CD4-positive, alpha-beta memory T cell (primary cell): Measurements from ENCODE around the gene CDC20. TPM values are rescaled to one million over a fixed set of nuclear protein-coding genes. Genes with fewer than 3 reads are reported as not detected.

ENCODE experiments used
- CTCF ChIA-PET: fragments of 350-600 bp; sonication (Branson Sonifier 250); formaldehyde crosslinking; loops from one replicate; lab custom pipeline; 2021; ENCODE audit warnings: inconsistent platforms; ENCODE audit not compliant: partially characterized antibody; lab: Charles Lee
- POLR2A ChIA-PET: fragments of 350-600 bp; sonication (Branson Sonifier 250); formaldehyde crosslinking; loops from one replicate; lab custom pipeline; 2021; ENCODE audit not compliant: partially characterized antibody; lab: Charles Lee
- DNase-seq, 5 donors: peaks; one replicate each; pipeline versions ENCODE4 v3.0.0 to v3.0.0-alpha.2; 2020 to 2022; ENCODE audit warnings: mixed read lengths in 1 of 5
- H3K27ac ChIP-seq: one replicate; pipeline ENCODE4 v1.7.0; 2013; ENCODE audit warnings: low read depth, low read length
- H3K27me3 ChIP-seq: 2 replicates; pipeline ENCODE4 v1.7.0; 2013; ENCODE audit warnings: mild to moderate bottlenecking, low read length, moderate library complexity; ENCODE audit not compliant: insufficient read depth
- H3K36me3 ChIP-seq: 2 replicates; pipeline ENCODE4 v1.7.0; 2013; ENCODE audit warnings: mild to moderate bottlenecking, low read length, moderate library complexity; ENCODE audit not compliant: insufficient read depth
- H3K4me1 ChIP-seq: 2 replicates; pipeline ENCODE4 v1.7.0; 2013; ENCODE audit warnings: mild to moderate bottlenecking, low read length, moderate library complexity; ENCODE audit not compliant: insufficient read depth
- H3K4me3 ChIP-seq, 2 donors: one replicate each; pipeline ENCODE4 v1.7.0; 2013; ENCODE audit warnings: low read length in 2 of 2, mild to moderate bottlenecking in 1 of 2
- H3K9me3 ChIP-seq, 2 donors: one replicate each; pipeline ENCODE4 v1.7.0; 2013; ENCODE audit warnings: low read length in 2 of 2, control low read depth in 1 of 2; ENCODE audit not compliant: control insufficient read depth in 1 of 2
- H3K27ac Mint-ChIP-seq, 7 donors: one replicate each; pipeline ENCODE4 v1.8.0; 2020 to 2021; ENCODE audit warnings: mixed read lengths in 7 of 7, mild to moderate bottlenecking in 6 of 7, inconsistent platforms in 3 of 7, moderate library complexity in 3 of 7
- H3K27me3 Mint-ChIP-seq, 2 donors: one replicate each; pipeline ENCODE4 v1.8.0; 2020 to 2021; ENCODE audit warnings: mixed read lengths in 2 of 2
- H3K36me3 Mint-ChIP-seq, 2 donors: one replicate each; pipeline ENCODE4 v1.8.0; 2020 to 2021; ENCODE audit warnings: mixed read lengths in 2 of 2, inconsistent platforms in 1 of 2, mild to moderate bottlenecking in 1 of 2
- H3K4me1 Mint-ChIP-seq, 4 donors: one replicate each; pipeline ENCODE4 v1.8.0; 2020 to 2021; ENCODE audit warnings: mixed read lengths in 4 of 4, mild to moderate bottlenecking in 1 of 4
- H3K4me3 Mint-ChIP-seq, 8 donors: one replicate each; pipeline ENCODE4 v1.8.0; 2020 to 2021; ENCODE audit warnings: mixed read lengths in 8 of 8, mild to moderate bottlenecking in 7 of 8, moderate library complexity in 6 of 8, inconsistent platforms in 3 of 8
- H3K9me3 Mint-ChIP-seq, 8 donors: one replicate each; pipeline ENCODE4 v1.8.0; 2020 to 2021; ENCODE audit warnings: mixed read lengths in 8 of 8, mild to moderate bottlenecking in 5 of 8, inconsistent platforms in 3 of 8, moderate library complexity in 1 of 8
- intact Hi-C: fragments of 100-400 bp; cut with micrococcal nuclease; formaldehyde crosslinking; loops from one replicate; pipeline ENCODE4 v1.15.1; 2023
- microRNA-seq: library from miRNA; unstranded; fragments of <30 nt; microRNA quantifications from one replicate; pipeline ENCODE4 v1.2.0, GENCODE V29; 2021; ENCODE audit warnings: borderline replicate concordance, borderline number of aligned reads, borderline microRNAs expressed, mixed read lengths
- polyA plus RNA-seq, 2 donors: library from polyadenylated mRNA; unstranded; fragments of 300-500 nt; fragmentation: Illumina TruSeq; gene quantifications; one replicate each; pipeline ENCODE4 v1.2.3, GENCODE V29; 2021
- total RNA-seq, 2 experiments: library from RNA; stranded (reverse); gene quantifications; one replicate each; pipeline ENCODE4 v1.2.3, GENCODE V29; 2021

CDC20 gene
- total and polyA plus RNA-seq, 4 experiments from 2014 or later, result 0.14 to 0.32 TPM; not detected in 2

GRCh38 chr1:43402089-43402865, 43.5 kb downstream of the CDC20 start:
- DNase-seq, result no peak
- ChIA-PET CTCF (no interaction called here), POLR2A (no interaction called here)
- Mint-ChIP-seq H3K27me3 (no peaks in the 10 kb centered on the region), H3K9me3 (no peaks in the 10 kb centered on the region), H3K27ac (peak overlapping the region in 1 of 7 donors; percentile 20), H3K36me3 (peaks cover 39 to 52% of the 10 kb centered on the region in 2 donors), H3K4me3 (no peak overlapping the region), H3K4me1 (peaks cover 6 to 25% (median 12%) of the 10 kb centered on the region in 4 donors)
- Histone ChIP-seq H3K27ac (no peak overlapping the region), H3K36me3 (peaks cover 35% of the 10 kb centered on the region), H3K4me1 (no peaks in the 10 kb centered on the region), H3K27me3 (no peaks in the 10 kb centered on the region), H3K9me3 (no peaks in the 10 kb centered on the region), H3K4me3 (no peak overlapping the region)
- intact Hi-C loops, result no loop called here

DNA sequence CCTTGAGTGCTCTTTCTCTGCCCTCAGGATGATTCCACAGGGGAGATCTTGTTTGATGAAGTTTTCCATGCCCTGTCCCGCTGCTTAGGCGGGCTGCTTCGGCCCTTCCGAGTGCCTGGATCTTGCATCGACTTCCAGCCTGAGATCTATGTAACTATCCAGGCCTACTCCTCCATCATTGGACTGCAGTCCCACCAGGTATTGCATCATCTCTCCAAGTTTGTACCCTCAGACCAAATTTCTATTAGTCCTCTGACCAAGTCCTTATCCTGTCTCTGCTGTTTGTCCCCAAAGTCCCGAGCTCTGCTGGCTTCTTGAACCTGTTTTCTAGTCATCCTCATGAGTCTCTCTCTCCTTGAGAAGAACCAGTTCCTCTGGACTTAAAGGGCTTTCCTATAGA, 45.6 kb downstream of the CDC20 start:
- Histone ChIP-seq H3K4me1 (no peaks in the 10 kb centered on the region), H3K27ac (no peak overlapping the region), H3K36me3 (peaks cover 48% of the 10 kb centered on the region), H3K4me3 (no peak overlapping the region), H3K9me3 (no peaks in the 10 kb centered on the region), H3K27me3 (no peaks in the 10 kb centered on the region)
- CTCF ChIA-PET, result no interaction called here
- peaks cover 0 to 15% (median 7%) of the 10 kb centered on the region in 4 donors for H3K4me1 Mint-ChIP-seq
- no peak overlapping the region for H3K4me3 Mint-ChIP-seq
- POLR2A ChIA-PET, result no interaction called here
- DNase-seq, result no peak
- H3K36me3 Mint-ChIP-seq, result peaks cover 48 to 52% of the 10 kb centered on the region in 2 donors
- intact Hi-C loops, result no loop called here
- no peaks in the 10 kb centered on the region for H3K27me3 Mint-ChIP-seq
- no peaks in the 10 kb centered on the region for H3K9me3 Mint-ChIP-seq
- peak overlapping the region in 1 of 7 donors; percentile 67 for H3K27ac Mint-ChIP-seq

GRCh38 chr1:43405219-43405875, 46.6 kb downstream of the CDC20 start:
- H3K36me3 ChIP-seq, result peaks cover 49% of the 10 kb centered on the region
- CTCF ChIA-PET, result interaction anchor here (1.4 kb wide), 1 partner anchor 179 kb away, joined by 4 read pairs; no protein-coding TSS in a partner anchor

GRCh38 chr1:43405876-43406234, 47.1 kb downstream of the CDC20 start:
- Mint-ChIP-seq H3K27ac (no peak overlapping the region), H3K4me3 (no peak overlapping the region), H3K27me3 (no peaks in the 10 kb centered on the region), H3K9me3 (no peaks in the 10 kb centered on the region), H3K36me3 (peaks cover 56 to 63% of the 10 kb centered on the region in 2 donors), H3K4me1 (peaks cover 0 to 13% (median 6%) of the 10 kb centered on the region in 4 donors)
- ChIA-PET CTCF (interaction anchor here (1.2 to 1.4 kb wide), 2 partner anchors 9 to 179 kb away, joined by 3 to 4 read pairs; no protein-coding TSS in a partner anchor), POLR2A (no interaction called here)
- H3K27me3 ChIP-seq, result no peaks in the 10 kb centered on the region
- DNase-seq, result no peak
- no peaks in the 10 kb centered on the region for H3K9me3 ChIP-seq
- no peak overlapping the region for H3K4me3 ChIP-seq
- H3K27ac ChIP-seq, result no peak overlapping the region
- H3K36me3 ChIP-seq, result peaks cover 49% of the 10 kb centered on the region
- no peaks in the 10 kb centered on the region for H3K4me1 ChIP-seq
- intact Hi-C loops, result no loop called here

More at GRCh38 chr1:43405219-43405875, 46.6 kb downstream of the CDC20 start:
- Histone ChIP-seq H3K4me1 (no peaks in the 10 kb centered on the region), H3K9me3 (no peaks in the 10 kb centered on the region), H3K27ac (no peak overlapping the region), H3K4me3 (no peak overlapping the region), H3K27me3 (no peaks in the 10 kb centered on the region)
- H3K36me3 Mint-ChIP-seq, result peaks cover 56 to 59% of the 10 kb centered on the region in 2 donors
- H3K27me3 Mint-ChIP-seq, result no peaks in the 10 kb centered on the region
- no peak overlapping the region for H3K4me3 Mint-ChIP-seq
- peak overlapping the region in 1 of 7 donors; percentile 2 for H3K27ac Mint-ChIP-seq
- peaks cover 0 to 13% (median 6%) of the 10 kb centered on the region in 4 donors for H3K4me1 Mint-ChIP-seq
- DNase-seq, result no peak
- no peaks in the 10 kb centered on the region for H3K9me3 Mint-ChIP-seq
- POLR2A ChIA-PET, result no interaction called here
- intact Hi-C loops, result no loop called here

GRCh38 chr1:43410571-43410970, 51.8 kb downstream of the CDC20 start:
- CTCF ChIA-PET, result interaction anchor here (6.9 kb wide), 1 partner anchor 182 kb away, joined by 218 read pairs; no protein-coding TSS in a partner anchor
- no peaks in the 10 kb centered on the region for H3K9me3 Mint-ChIP-seq
- Histone ChIP-seq H3K9me3 (no peaks in the 10 kb centered on the region), H3K4me3 (no peak overlapping the region), H3K4me1 (no peaks in the 10 kb centered on the region), H3K27ac (no peak overlapping the region), H3K27me3 (no peaks in the 10 kb centered on the region), H3K36me3 (peaks cover 26% of the 10 kb centered on the region)
- peaks cover 44 to 46% of the 10 kb centered on the region in 2 donors for H3K36me3 Mint-ChIP-seq
- H3K4me3 Mint-ChIP-seq, result no peak overlapping the region
- intact Hi-C loops, result no loop called here
- peaks cover 0 to 11% (median 5%) of the 10 kb centered on the region in 4 donors for H3K4me1 Mint-ChIP-seq
- no peak for DNase-seq
- peak overlapping the region in 1 of 7 donors; percentile 59 for H3K27ac Mint-ChIP-seq
- no peaks in the 10 kb centered on the region for H3K27me3 Mint-ChIP-seq
- POLR2A ChIA-PET, result no interaction called here

Small RNA genes lying within 50 kb of the gene (microRNA-seq; reads per million reads assigned to microRNA genes)
- gene MIR6734, result 2.4 reads per million, percentile 3 among the genes with 10 or more reads in this experiment

Other genes starting within 250 kb of the CDC20 start
- gene EBNA1BP2, start 186.7 kb upstream of the CDC20 start, total RNA-seq, result 10 to 100 TPM; 23.6 to 27.6 TPM
- gene EBNA1BP2, start 186.7 kb upstream of the CDC20 start, polyA plus RNA-seq, result 10 to 100 TPM; 56.7 to 72.2 TPM
- gene CFAP57, start 186.7 kb upstream of the CDC20 start, total RNA-seq, result not detected
- under 1 TPM in 1 of 2 donors, not detected in 1; 0.07 TPM for gene CFAP57, start 186.7 kb upstream of the CDC20 start, polyA plus RNA-seq
- gene TMEM125, start 89.0 kb upstream of the CDC20 start, total RNA-seq, result not detected
- not detected for gene TMEM125, start 89.0 kb upstream of the CDC20 start, polyA plus RNA-seq
- not detected for gene C1orf210, start 73.4 kb upstream of the CDC20 start, total RNA-seq
- gene C1orf210, start 73.4 kb upstream of the CDC20 start, polyA plus RNA-seq, result not detected
- gene TIE1, start 58.0 kb upstream of the CDC20 start, total RNA-seq, result not detected
- gene TIE1, start 58.0 kb upstream of the CDC20 start, polyA plus RNA-seq, result not detected
- gene MPL, start 21.2 kb upstream of the CDC20 start, total RNA-seq, result not detected
- gene MPL, start 21.2 kb upstream of the CDC20 start, polyA plus RNA-seq, result not detected
- gene ELOVL1, start 9.0 kb downstream of the CDC20 start, total RNA-seq, result 10 to 100 TPM; 45.3 to 46.0 TPM
- 10 to 100 TPM; 86.4 to 99.3 TPM for gene ELOVL1, start 9.0 kb downstream of the CDC20 start, polyA plus RNA-seq
- gene MED8, start 30.8 kb downstream of the CDC20 start, total RNA-seq, result 10 to 100 TPM; 34.0 to 35.6 TPM
- 10 to 100 TPM; 36.1 to 42.3 TPM for gene MED8, start 30.8 kb downstream of the CDC20 start, polyA plus RNA-seq
- gene SZT2, start 30.9 kb downstream of the CDC20 start, total RNA-seq, result 100 to 1,000 TPM; 135 to 153 TPM
- 1 to 10 TPM in 1 of 2 donors, under 1 TPM in 1; 0.69 to 8.9 TPM for gene SZT2, start 30.9 kb downstream of the CDC20 start, polyA plus RNA-seq
- 10 to 100 TPM; 30.7 to 33.9 TPM for gene HYI, start 95.0 kb downstream of the CDC20 start, total RNA-seq
- gene HYI, start 95.0 kb downstream of the CDC20 start, polyA plus RNA-seq, result 1 to 10 TPM; 7.3 to 7.7 TPM
- gene PTPRF, start 171.9 kb downstream of the CDC20 start, total RNA-seq, result not detected
- not detected for gene PTPRF, start 171.9 kb downstream of the CDC20 start, polyA plus RNA-seq